ENCODE data around the gene GAK.
A peak's percentile ranks its signal among the peaks of the same experiment; 100 is the strongest.
"Not testable (repeated sequence)": the region's sequence is repeated elsewhere in the genome, so short reads cannot be mapped to it uniquely, and the experiment has no call there.

The GAK gene

GRCh38 chr4:819401-820229 is 112.5 kb downstream of the GAK start:
- no peak for ATAC-seq (ENCODE audit: low read depth)
- H3K9me3 Mint-ChIP-seq = peaks cover 3% of the 10 kb centered on the region

DNA sequence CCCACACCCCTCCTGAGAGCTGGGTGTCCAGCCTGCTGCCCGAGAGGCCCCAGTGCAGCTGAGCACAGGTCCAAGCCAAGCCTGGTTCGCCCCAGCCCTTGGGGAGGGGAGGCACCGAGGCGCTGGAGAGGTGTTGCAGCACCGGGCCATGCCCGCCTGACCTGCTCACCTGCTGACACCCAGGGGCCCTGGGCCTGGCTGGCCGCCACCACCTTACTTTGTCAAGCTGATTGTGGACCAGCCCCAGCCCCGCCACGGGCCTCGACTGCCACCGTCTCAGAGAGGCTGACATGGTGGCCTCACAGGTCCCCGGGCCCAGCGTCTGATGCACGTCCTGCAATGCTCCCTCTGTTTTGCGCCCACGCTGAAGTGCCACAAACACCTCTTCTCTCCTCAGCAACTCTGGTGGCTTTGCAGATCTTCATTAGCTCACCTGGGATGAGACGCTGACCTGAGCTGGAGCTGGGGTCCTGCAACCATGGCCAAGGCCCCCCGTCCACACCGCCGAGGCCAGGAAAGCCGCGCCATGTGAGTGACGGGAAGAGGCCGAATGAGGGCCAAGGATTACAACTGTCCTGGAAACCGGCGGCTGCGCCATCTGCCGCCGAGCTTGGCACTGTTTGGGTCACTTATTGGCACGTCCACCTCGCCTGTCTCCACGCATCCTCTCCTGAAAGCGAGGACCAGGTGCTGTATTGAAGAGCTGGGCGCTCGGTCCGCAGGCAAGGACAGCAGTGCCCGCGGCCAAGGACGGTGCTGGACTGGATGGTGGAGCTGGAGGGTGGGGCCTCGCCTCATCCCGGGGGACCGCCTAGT is 113.8 kb downstream of the GAK start:
- Mint-ChIP-seq H3K9me3 (peaks cover 3% of the 10 kb centered on the region), H3K36me3 (peaks cover 6% of the 10 kb centered on the region), H3K4me3 (no peak overlapping the region), H3K27me3 (peaks cover 27% of the 10 kb centered on the region), H3K27ac (no peak overlapping the region), H3K4me1 (peaks cover 6% of the 10 kb centered on the region)
- DNase-seq (ENCODE audit: low spot score in 2 of 2) = no peak
- ATAC-seq (ENCODE audit: low read depth) = no peak

More at GRCh38 chr4:819401-820229, 112.5 kb downstream of the GAK start:
- no peak for DNase-seq (ENCODE audit: low spot score in 2 of 2)
- Mint-ChIP-seq H3K4me3 (no peak overlapping the region), H3K27me3 (peaks cover 26% of the 10 kb centered on the region), H3K4me1 (peaks cover 6% of the 10 kb centered on the region), H3K27ac (no peak overlapping the region), H3K36me3 (peaks cover 6% of the 10 kb centered on the region)

GRCh38 chr4:815464-816146 is 116.5 kb downstream of the GAK start:
- H3K27ac Mint-ChIP-seq = no peak overlapping the region
- H3K27me3 Mint-ChIP-seq = peaks cover 21% of the 10 kb centered on the region
- H3K9me3 Mint-ChIP-seq = no peaks in the 10 kb centered on the region
- no peaks in the 10 kb centered on the region for H3K4me1 Mint-ChIP-seq
- DNase-seq (ENCODE audit: low spot score in 2 of 2) (no peak), ATAC-seq (ENCODE audit: low read depth) (no peak)
- peaks cover 2% of the 10 kb centered on the region for H3K36me3 Mint-ChIP-seq
- H3K4me3 Mint-ChIP-seq = no peak overlapping the region

- peaks cover 21% of the 10 kb centered on the region for H3K27me3 Mint-ChIP-seq
- H3K9me3 Mint-ChIP-seq = no peaks in the 10 kb centered on the region
- ATAC-seq (ENCODE audit: low read depth) (no peak), DNase-seq (ENCODE audit: low spot score in 2 of 2) (no peak)
- no peak overlapping the region for H3K27ac Mint-ChIP-seq
- H3K4me3 Mint-ChIP-seq = no peak overlapping the region
- peaks cover 2% of the 10 kb centered on the region for H3K36me3 Mint-ChIP-seq
- H3K4me1 Mint-ChIP-seq = no peaks in the 10 kb centered on the region
These were observed 117.7 kb downstream of the GAK start for GRCh38 chr4:814312-814850.

DNA sequence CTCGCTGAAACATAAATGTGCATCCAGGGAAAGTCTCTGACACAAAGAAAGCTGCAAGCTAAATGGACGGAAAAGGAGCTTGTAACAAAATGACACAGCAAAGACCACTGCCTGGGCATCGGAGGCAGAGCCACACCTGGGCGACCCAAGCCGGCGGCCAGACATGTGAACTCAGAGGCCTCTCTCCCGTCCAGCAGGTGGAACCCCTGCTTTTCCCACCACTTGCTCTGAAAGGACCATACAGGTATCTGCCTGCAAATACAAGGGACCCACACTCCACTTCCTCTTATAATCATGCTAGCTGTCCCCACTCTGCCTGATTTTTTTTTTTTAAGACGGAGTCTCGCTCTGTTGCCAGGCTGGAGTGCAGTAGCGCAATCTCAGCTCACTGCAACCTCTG is 118.2 kb downstream of the GAK start:
- Mint-ChIP-seq H3K9me3 (no peaks in the 10 kb centered on the region), H3K4me3 (no peak overlapping the region), H3K4me1 (no peaks in the 10 kb centered on the region), H3K27ac (no peak overlapping the region), H3K36me3 (peaks cover 2% of the 10 kb centered on the region), H3K27me3 (peaks cover 21% of the 10 kb centered on the region)
- ATAC-seq (ENCODE audit: low read depth) (peak; percentile 31), DNase-seq (ENCODE audit: low spot score in 2 of 2) (no peak)

DNA sequence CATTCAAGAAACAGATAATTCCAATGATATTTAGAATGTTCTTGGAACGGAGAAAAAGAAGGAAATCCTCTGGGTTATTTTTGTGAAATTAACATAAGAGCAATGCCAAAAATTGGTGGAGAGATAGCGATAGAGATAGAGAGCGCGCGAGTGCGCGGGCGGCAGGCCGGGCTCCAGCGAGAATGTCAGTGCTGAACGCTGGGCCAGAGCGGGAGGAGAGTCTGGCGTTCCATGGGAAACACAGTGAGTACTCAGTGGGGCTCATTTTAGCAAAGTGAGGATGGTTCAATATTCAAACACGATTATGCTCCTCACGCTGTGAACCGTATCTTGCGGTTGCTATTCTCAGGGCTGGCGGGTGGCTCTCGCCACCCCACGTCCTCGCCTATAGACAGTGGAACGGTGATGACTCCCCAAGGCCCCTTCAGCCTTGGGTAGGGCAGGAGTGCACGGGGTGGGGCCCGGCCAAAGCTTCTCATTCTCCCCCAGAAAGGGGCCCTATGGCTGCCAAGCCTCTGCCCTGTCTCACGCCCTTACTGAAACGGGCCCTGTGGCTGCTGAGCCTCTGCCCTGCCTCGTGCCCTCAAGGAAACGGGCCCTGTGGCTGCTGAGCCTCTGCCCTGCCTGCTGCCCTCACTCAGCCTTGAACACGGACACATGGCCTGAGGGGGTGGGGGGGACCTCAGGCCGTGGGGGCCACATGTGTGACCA is 123.1 kb downstream of the GAK start:
- Mint-ChIP-seq H3K36me3 (peaks cover 4% of the 10 kb centered on the region), H3K4me1 (no peaks in the 10 kb centered on the region), H3K9me3 (peaks cover 5% of the 10 kb centered on the region), H3K4me3 (no peak overlapping the region), H3K27me3 (peaks cover 19% of the 10 kb centered on the region), H3K27ac (no peak overlapping the region)
- ATAC-seq (ENCODE audit: low read depth) (no peak), DNase-seq (ENCODE audit: low spot score in 2 of 2) (no peak)

DNA sequence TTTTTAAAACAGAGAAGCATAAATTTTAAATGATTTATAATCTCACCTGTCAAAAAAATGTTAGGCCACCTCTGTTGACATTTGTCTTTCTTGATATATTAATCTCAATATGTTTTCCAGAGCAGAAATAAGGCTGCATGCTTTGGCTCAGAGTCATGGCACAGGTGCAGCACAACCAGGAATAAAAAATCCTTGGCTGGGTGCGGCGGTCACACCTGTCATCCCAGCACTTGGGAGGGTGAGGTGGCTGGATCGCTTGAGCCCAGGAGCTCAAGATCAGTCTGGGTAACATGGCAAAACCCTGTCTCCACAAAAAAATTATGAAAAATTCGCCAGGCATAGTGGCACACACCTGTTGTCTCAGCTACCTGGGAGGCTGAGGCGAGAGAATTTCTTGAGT is 124.3 kb downstream of the GAK start:
- Mint-ChIP-seq H3K27ac (no peak overlapping the region), H3K4me1 (no peaks in the 10 kb centered on the region), H3K4me3 (no peak overlapping the region), H3K27me3 (peaks cover 20% of the 10 kb centered on the region), H3K9me3 (peaks cover 5% of the 10 kb centered on the region), H3K36me3 (peaks cover 4% of the 10 kb centered on the region)
- no peak for DNase-seq (ENCODE audit: low spot score in 2 of 2)
- ATAC-seq (ENCODE audit: low read depth) = no peak

GRCh38 chr4:806979-807378 is 125.1 kb downstream of the GAK start:
- not testable (repeated sequence) for H3K4me1 Mint-ChIP-seq; DNase-seq (ENCODE audit: low spot score in 2 of 2); H3K4me3 Mint-ChIP-seq; H3K9me3 Mint-ChIP-seq; H3K36me3 Mint-ChIP-seq; H3K27ac Mint-ChIP-seq; ATAC-seq (ENCODE audit: low read depth)
- peaks cover 17% of the 10 kb centered on the region for H3K27me3 Mint-ChIP-seq

GRCh38 chr4:804804-805203 is 127.3 kb downstream of the GAK start:
- H3K27me3 Mint-ChIP-seq = peaks cover 17% of the 10 kb centered on the region
- no peaks in the 10 kb centered on the region for H3K4me1 Mint-ChIP-seq
- no peak overlapping the region for H3K4me3 Mint-ChIP-seq
- DNase-seq (ENCODE audit: low spot score in 2 of 2) = no peak
- peaks cover 5% of the 10 kb centered on the region for H3K9me3 Mint-ChIP-seq
- H3K27ac Mint-ChIP-seq = no peak overlapping the region
- peaks cover 2% of the 10 kb centered on the region for H3K36me3 Mint-ChIP-seq
- no peak for ATAC-seq (ENCODE audit: low read depth)

- DNase-seq (ENCODE audit: low spot score in 2 of 2) = no peak
- H3K27ac Mint-ChIP-seq = no peak overlapping the region
- peaks cover 5% of the 10 kb centered on the region for H3K9me3 Mint-ChIP-seq
- ATAC-seq (ENCODE audit: low read depth) = no peak
- H3K4me1 Mint-ChIP-seq = no peaks in the 10 kb centered on the region
- H3K27me3 Mint-ChIP-seq = peaks cover 17% of the 10 kb centered on the region
- no peak overlapping the region for H3K4me3 Mint-ChIP-seq
- H3K36me3 Mint-ChIP-seq = peaks cover 2% of the 10 kb centered on the region
These were observed 128.2 kb downstream of the GAK start for GRCh38 chr4:803884-804283.

- H3K4me3 Mint-ChIP-seq = no peak overlapping the region
These were observed 130.5 kb downstream of the GAK start for GRCh38 chr4:801436-802124.

More at GRCh38 chr4:801436-802124, 130.5 kb downstream of the GAK start:
- Mint-ChIP-seq H3K36me3 (no peaks in the 10 kb centered on the region), H3K4me1 (no peaks in the 10 kb centered on the region), H3K9me3 (peaks cover 2% of the 10 kb centered on the region), H3K27ac (no peak overlapping the region), H3K27me3 (peaks cover 14% of the 10 kb centered on the region)
- no peak for DNase-seq (ENCODE audit: low spot score in 2 of 2)
- peak; percentile 48 for ATAC-seq (ENCODE audit: low read depth)
